ENCODE results near the gene LAMTOR3.

DNA sequence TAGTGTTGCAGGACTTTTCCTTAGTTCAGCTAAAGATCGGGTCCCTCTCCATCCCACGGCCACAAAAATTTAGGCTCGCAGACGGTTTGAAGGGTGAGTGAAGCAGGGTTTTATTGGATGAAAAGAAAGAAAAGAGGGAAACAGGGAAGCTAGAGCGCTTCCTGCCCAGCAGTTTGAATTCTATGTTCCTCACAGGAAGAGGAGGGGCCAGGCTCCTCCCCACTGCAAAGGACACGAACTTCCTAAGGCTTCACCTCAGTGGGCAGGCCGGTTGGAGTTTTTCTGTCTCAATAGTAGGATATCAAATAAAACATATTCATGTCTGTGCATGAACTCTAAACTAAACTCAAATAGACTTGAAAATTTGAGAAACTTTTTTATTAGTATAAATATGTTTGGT lies 50.2 kb downstream of the LAMTOR3 start:
- no peak for TF ChIP-seq EZH2 (IDR thresholded peaks at IDR 0.05; ENCODE audit: borderline replicate concordance, control insufficient read depth, low read depth, low read length)
- no peak for TF ChIP-seq ZNF274 (IDR thresholded peaks at IDR 0.05; ENCODE audit: insufficient read depth, insufficient read length)
- TF ChIP-seq, protein P1, sequence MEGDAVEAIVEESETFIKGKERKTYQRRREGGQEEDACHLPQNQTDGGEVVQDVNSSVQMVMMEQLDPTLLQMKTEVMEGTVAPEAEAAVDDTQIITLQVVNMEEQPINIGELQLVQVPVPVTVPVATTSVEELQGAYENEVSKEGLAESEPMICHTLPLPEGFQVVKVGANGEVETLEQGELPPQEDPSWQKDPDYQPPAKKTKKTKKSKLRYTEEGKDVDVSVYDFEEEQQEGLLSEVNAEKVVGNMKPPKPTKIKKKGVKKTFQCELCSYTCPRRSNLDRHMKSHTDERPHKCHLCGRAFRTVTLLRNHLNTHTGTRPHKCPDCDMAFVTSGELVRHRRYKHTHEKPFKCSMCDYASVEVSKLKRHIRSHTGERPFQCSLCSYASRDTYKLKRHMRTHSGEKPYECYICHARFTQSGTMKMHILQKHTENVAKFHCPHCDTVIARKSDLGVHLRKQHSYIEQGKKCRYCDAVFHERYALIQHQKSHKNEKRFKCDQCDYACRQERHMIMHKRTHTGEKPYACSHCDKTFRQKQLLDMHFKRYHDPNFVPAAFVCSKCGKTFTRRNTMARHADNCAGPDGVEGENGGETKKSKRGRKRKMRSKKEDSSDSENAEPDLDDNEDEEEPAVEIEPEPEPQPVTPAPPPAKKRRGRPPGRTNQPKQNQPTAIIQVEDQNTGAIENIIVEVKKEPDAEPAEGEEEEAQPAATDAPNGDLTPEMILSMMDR (IDR thresholded peaks at IDR 0.05 in 2 of 3, conservative IDR thresholded peaks at IDR 0.05 in 1 of 3; ENCODE audit: control insufficient read depth in 2 of 3, extremely low read depth in 1 of 3, insufficient read depth in 1 of 3, low read depth in 3 of 3, low read length in 3 of 3): no peak
- TF ChIP-seq CHD1 (IDR thresholded peaks at IDR 0.05; ENCODE audit: low read depth, low read length): no peak
- TF ChIP-seq TCF7 (IDR thresholded peaks at IDR 0.05; ENCODE audit: borderline replicate concordance): no peak
- no peak for TF ChIP-seq NR2C2 (IDR thresholded peaks at IDR 0.05; ENCODE audit: borderline replicate concordance, control insufficient read depth, insufficient read length, low read depth)
- no peak for TF ChIP-seq CBFB (IDR thresholded peaks at IDR 0.05; ENCODE audit: low read depth)

Measured in GM12878 (cell line).